ENCODE results near the gene HIGD1C.
"Not testable (repeated sequence)": the region's sequence is repeated elsewhere in the genome, so short reads cannot be mapped to it uniquely, and the experiment has no call there.

DNA sequence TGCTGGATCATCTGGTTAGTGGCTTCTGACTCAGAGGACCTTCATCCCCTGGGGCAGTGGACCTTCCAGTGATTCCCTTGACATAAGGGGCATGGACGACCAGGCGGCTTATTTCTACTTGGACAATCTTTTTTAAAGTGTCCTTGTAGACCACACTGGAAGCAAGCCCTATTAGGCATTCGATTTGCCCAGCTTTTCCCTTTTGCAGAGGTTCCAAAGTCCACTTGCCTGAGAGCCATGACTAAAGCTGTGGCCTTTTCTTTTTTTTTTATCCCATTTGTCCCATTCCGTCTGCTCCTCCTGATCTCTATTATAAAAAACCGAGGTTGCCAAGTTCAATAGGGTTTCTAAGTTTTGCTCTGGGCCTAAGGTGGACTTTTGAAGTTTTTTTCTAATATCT is 43.9 kb upstream of the HIGD1C start:
- TF ChIP-seq, protein P1, sequence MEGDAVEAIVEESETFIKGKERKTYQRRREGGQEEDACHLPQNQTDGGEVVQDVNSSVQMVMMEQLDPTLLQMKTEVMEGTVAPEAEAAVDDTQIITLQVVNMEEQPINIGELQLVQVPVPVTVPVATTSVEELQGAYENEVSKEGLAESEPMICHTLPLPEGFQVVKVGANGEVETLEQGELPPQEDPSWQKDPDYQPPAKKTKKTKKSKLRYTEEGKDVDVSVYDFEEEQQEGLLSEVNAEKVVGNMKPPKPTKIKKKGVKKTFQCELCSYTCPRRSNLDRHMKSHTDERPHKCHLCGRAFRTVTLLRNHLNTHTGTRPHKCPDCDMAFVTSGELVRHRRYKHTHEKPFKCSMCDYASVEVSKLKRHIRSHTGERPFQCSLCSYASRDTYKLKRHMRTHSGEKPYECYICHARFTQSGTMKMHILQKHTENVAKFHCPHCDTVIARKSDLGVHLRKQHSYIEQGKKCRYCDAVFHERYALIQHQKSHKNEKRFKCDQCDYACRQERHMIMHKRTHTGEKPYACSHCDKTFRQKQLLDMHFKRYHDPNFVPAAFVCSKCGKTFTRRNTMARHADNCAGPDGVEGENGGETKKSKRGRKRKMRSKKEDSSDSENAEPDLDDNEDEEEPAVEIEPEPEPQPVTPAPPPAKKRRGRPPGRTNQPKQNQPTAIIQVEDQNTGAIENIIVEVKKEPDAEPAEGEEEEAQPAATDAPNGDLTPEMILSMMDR (IDR thresholded peaks at IDR 0.05 in 8 of 11, conservative IDR thresholded peaks at IDR 0.05 in 3 of 11): not testable (repeated sequence)
- TF ChIP-seq POLR2AphosphoS5, POLR2A (IDR thresholded peaks at IDR 0.05): not testable (repeated sequence)
